NCI-H524 (cell line): ENCODE results near the gene ITGA8.
A peak's percentile ranks its signal among the peaks of the same experiment; 100 is the strongest.

ENCODE experiments used
- DNase-seq, 2 experiments: peaks; one replicate each; lab custom pipeline; 2025; lab: John Stamatoyannopoulos, UW

ITGA8 gene

DNA sequence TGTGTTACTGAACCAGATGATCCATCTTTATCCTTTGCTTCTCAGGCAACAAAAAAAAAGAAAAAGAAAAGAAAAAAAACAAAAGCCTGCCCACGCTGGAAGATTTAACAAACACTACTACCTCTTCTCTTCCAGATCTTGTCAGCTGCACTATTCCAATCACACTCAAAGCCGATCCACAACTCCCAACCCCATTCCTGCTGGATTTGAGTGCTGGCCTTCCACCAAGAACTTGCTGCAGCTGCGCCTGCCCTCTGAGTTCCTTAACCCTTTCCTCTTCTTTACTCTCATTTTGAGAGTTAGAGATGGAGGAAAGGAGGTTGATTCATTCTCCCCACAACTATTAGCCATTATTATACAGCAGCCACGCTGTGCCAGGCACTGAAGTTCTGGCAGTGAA lies 16.0 kb upstream of the ITGA8 start:
- DNase-seq, result no peak

DNA sequence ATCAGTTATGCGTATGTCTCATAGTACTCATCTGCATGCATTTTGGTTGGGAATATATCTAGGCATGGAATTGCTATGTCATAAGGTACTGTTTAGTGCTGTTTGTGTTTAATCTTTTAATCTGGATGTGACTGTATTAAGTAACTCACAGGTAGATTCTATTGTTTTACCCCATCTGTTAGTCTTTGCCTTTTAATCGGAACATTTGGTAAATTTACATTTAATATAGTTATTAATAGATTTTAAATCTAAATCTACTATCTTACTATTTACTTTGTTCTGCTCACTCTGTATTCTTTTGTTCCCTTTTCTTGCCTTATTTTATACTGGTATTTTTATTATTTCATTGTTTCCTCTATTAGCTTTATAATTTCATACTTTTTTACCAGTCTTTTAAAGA lies 10.6 kb upstream of the ITGA8 start:
- no peak for DNase-seq

- no peak for DNase-seq
Observed at GRCh38 chr10:15729890-15730289, 10.2 kb upstream of the ITGA8 start.

- DNase-seq, result no peak
Observed at GRCh38 chr10:15726042-15726441, 6.3 kb upstream of the ITGA8 start.

- peak in 1 of 2 experiments; percentile 50 for DNase-seq
Observed at GRCh38 chr10:15725603-15726002, 5.9 kb upstream of the ITGA8 start.

GRCh38 chr10:15724683-15725082 lies 5.0 kb upstream of the ITGA8 start:
- no peak for DNase-seq

DNA sequence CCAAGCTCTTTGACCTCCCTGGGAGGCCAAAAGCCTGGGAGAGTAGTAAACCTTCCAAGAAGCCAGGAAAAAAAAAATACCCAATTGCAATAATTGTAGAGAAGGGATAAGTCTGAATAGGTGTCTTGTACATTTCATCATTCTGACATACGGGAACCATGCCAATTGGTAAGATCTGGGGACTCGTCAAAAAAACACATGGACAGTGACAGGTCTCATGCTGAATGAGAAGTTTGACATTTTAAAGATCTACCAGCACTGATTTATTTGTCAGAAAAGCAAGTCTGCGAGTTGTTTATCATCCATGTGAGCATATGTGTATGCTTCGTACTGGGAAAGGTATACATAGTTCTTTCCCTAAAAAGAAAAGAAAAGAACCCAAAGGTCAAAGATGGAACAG lies 4.1 kb upstream of the ITGA8 start:
- DNase-seq, result no peak

- DNase-seq, result no peak
Observed at GRCh38 chr10:15720635-15721287, 1.0 kb upstream of the ITGA8 start.

GRCh38 chr10:15719049-15719898 lies 448 bp downstream of the ITGA8 start:
- peak in 1 of 2 experiments; percentile 26 for DNase-seq

GRCh38 chr10:15718694-15719048 lies 1.1 kb downstream of the ITGA8 start:
- no peak for DNase-seq

- peak in 1 of 2 experiments; percentile 14 for DNase-seq
Observed at GRCh38 chr10:15715619-15716227, 4.0 kb downstream of the ITGA8 start.

DNA sequence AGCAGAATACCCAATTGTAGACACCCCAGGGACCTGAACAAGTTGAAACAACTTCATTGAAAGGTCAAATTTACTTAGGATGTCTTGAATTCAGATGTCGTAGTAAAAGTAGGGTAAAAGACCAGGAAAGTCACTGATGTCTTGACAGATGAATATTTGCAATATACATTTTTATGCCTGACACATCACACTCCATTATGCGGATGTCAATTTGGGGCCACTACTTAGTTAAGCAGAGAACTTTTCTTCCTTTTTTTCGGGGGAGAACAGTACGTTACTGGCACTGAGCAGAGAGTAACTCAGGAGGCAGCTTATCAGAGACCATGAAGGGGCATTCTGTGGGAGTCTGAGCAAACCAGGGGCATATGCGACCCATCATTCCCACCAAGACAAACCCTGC lies 4.9 kb downstream of the ITGA8 start:
- no peak for DNase-seq

DNA sequence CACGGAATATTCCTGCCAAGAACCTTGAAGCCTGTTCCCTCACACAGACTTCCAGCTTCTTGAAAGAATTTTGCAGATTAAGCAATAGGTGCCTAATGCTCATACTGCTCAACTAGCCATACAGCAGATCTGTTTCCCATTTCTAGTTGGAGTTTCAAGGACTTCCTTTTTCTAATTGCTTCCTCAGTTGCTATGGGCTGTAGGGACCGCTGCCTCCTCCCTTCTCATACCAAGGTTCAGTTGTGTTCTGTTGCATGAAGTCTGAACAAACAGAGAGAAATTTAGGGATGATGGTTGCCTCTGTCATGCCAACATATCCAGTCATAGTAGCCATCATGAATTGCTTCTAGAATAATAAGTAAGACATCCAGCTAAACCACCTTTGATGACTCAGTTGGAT lies 6.8 kb downstream of the ITGA8 start:
- no peak for DNase-seq

DNA sequence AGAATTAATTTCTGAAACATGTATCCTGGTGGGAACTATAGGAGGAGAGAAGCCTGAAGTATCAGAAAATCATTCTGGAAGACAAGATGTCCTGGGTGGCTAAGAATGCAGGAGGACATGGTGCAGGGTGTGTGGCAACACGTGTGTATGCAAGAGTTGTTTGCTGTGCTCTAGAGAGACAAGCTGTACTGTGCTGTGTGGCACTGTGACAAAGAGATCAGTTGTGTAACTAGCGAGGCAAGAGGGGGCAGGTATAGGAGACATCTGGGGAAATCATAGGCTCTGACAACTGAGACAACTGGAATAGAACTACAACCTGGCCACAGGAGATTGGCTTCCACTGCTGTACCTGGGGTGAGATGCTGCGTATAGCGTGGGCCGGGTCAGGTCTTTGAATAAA lies 9.3 kb downstream of the ITGA8 start:
- DNase-seq, result no peak

DNA sequence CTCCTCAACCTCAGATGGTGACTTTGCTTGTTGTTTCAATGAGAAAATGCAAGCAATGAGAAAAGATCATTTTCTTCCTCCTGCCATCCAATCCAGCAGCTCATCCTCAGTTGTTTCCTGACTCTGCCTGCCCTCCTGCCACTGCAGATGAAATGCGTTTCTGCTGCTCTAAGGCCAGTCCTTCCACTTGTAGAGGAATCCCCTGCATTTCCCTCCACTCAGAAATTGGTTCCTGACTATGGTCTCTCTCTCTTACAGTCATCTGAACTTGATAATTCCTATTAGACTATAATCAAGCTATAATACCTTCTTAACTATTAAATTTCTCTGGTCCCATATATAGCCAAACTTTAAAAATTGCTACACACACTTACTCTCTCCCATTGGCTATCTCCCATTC lies 14.4 kb downstream of the ITGA8 start:
- no peak for DNase-seq

DNA sequence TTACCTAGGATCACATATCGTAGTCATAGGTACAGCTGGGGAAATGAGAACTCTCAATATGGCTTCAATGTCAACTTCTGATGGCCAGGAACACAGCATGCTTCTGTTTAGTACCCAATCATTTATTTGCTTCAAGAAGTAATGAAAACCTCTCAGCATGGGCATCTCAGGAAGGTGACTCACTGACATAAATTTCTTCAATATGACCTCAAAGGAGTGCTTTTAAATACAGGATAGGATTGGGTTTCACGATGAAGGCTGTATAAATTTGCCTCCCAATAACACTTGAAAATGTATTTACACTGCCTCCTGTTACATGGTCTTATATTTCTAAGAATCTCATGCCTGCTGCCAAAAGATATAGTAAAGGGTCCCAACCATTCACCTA lies 15.1 kb downstream of the ITGA8 start:
- no peak for DNase-seq

DNA sequence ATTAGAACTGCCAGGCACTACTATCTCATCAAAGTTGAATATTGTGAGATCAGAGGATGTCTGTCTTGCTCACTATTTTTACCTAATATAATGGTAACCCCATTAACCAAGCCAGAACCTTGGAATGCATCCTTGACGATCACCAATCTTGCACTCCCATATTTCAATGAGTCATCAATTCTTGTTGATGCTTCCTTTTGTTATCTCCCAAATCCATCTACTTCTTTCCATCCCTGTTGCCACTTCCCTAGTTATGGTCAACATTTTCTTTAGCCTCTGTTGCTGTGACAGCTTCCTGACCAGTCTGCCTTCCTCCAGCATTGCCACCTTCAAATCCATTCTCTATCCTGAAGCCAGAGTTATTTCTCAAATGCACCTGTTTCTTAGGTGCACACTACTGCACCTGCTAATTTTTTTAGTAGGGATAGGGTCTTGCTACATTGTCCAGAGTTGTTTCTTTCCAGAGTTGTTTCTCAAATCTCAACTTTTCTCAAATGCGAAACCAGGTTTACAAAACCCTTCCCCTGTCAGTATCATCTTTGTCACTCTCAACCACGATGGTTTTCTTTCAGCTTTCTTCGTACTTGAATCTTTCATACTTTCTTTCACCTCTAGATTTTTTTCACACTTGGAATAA lies 15.7 kb downstream of the ITGA8 start:
- no peak for DNase-seq

GRCh38 chr10:15703151-15703880 lies 16.4 kb downstream of the ITGA8 start:
- no peak for DNase-seq

DNA sequence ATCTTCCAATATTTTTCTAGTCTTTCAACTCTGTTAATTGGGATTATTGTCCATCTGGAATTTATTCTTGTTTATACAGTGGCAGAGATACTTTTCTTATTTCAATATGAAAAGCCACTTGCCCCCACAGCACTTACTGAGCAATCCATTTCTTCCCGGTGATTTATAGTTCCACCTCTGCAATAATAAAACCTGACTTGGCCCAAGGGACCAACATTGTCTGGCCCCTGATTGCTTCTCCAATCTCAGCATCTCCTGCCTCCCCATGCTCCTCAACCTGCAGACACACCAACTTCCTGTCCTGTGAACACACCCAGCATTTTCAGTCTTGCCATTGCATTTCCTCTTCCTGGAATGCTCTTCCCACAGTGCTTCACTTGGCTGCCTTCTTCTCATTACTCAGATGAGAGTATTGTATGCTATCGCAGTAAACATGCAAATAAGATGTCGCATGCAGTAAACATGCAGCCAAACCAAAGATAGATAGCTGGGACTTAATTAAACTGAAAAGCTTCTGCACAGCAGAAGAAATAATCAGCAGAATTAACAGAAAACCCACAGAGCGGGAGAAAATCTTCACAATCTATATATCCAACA lies 19.5 kb downstream of the ITGA8 start:
- no peak for DNase-seq

DNA sequence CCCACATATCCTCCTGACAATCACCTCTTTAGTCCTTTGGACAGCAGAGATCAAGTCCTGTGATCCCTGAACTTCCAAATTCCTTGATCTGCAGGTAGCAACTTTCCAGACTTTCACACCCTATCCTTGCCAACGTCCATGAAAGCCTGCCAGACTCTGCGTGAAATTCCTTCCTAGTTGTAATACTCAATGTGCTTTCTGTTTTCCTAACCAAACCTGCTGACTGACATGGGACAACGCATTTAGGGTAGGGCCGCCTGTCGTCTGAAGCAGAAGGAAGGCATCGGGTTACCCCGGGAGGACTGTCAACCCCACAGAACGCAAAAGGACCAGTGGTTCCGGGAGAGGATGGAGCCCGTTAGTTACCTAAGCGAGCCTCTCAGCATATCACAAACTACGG lies 23.9 kb downstream of the ITGA8 start:
- no peak for DNase-seq

DNA sequence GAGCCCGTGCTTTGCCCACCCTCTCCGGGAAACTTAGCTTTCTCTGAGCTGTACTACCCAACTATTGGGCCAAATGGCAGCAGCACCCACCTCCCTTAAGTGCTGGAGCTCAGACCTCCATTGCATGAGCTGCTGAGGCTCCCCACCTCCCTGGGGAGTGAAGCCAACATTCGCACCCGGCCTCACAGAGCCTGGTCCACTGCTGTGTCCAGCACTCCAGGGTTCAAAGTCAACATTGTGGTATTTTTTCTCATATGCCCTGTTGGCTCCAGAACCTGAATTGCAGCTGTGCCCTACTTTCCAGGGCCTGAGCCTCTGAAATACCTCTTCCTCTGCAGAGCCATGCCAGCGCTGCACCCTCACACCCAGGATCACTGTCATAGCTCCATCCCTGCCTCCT lies 29.7 kb downstream of the ITGA8 start:
- DNase-seq, result no peak

DNA sequence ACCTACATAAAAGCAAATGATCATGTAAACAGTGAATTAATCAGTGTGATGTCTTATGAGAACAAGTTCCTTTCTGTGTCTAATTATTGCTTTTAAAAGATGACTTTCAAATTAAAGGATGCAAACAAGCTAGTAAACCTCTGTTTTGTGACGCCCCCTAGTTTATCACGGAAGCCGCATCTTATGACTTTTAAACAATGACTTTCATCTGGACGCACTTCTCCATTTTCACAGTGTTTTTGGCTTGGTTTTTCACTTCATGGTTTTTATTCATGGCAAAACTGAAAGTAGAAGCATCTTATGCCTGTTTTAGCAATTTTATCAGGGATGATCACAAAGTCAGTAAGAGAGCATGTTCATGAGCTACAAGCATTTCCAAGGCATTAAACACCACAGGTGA lies 35.0 kb downstream of the ITGA8 start:
- no peak for DNase-seq
